HG02588 (cell line): ENCODE measurements around the gene SCARF1.
"Not testable (repeated sequence)": the region's sequence is repeated elsewhere in the genome, so short reads cannot be mapped to it uniquely, and the experiment has no call there.

Source experiments
- ATAC-seq: cut with Tn5 transposase; IDR thresholded peaks from one replicate; pipeline ENCODE4 v1.9.1; 2021; ENCODE audit warnings: mild to moderate bottlenecking, moderate library complexity; ENCODE audit not compliant: unreplicated experiment

SCARF1 gene

GRCh38 chr17:1645207-1646171 lies at the start of gene SCARF1:
Gene SCARF1 (minus strand): TSS chr17:1645732. CDS start chr17:1645697, 35 bp downstream.
- ATAC-seq = no peak

- no peak for ATAC-seq
Observed at GRCh38 chr17:1693339-1693738, 47.8 kb upstream of the SCARF1 start.

GRCh38 chr17:1690544-1691221 lies 45.2 kb upstream of the SCARF1 start:
- ATAC-seq = no peak

GRCh38 chr17:1688405-1688804 lies 42.9 kb upstream of the SCARF1 start:
- ATAC-seq = not testable (repeated sequence)

GRCh38 chr17:1686086-1686485 lies 40.6 kb upstream of the SCARF1 start:
- ATAC-seq = no peak

GRCh38 chr17:1684378-1685189 lies 39.1 kb upstream of the SCARF1 start, which contains the start of gene PRPF8:
Gene PRPF8 (minus strand): TSS chr17:1684867. CDS start chr17:1684571, 296 bp downstream.
- ATAC-seq = peak; percentile 93

- no peak for ATAC-seq
Observed at GRCh38 chr17:1683459-1683858, 37.9 kb upstream of the SCARF1 start.

GRCh38 chr17:1676401-1676800 lies 30.9 kb upstream of the SCARF1 start:
- ATAC-seq = no peak

GRCh38 chr17:1673041-1673785 lies 27.7 kb upstream of the SCARF1 start:
- ATAC-seq = no peak

GRCh38 chr17:1663934-1664333 lies 18.4 kb upstream of the SCARF1 start:
- not testable (repeated sequence) for ATAC-seq

GRCh38 chr17:1661045-1661444 lies 15.5 kb upstream of the SCARF1 start:
- no peak for ATAC-seq

GRCh38 chr17:1658100-1658499 lies 12.6 kb upstream of the SCARF1 start:
- no peak for ATAC-seq

GRCh38 chr17:1653735-1654134 lies 8.2 kb upstream of the SCARF1 start:
- ATAC-seq = no peak

GRCh38 chr17:1652794-1653193 lies 7.3 kb upstream of the SCARF1 start:
- ATAC-seq = not testable (repeated sequence)

- no peak for ATAC-seq
Observed at GRCh38 chr17:1651559-1651844, 6.0 kb upstream of the SCARF1 start.

- ATAC-seq = no peak
Observed at GRCh38 chr17:1650731-1651558, 5.4 kb upstream of the SCARF1 start.

- peak; percentile 3 for ATAC-seq
Observed at GRCh38 chr17:1649844-1650501, 4.4 kb upstream of the SCARF1 start, which contains the start of gene RILP. Gene RILP (minus strand): TSS chr17:1649866. CDS start chr17:1649804, 62 bp downstream.

- peak; percentile 50 for ATAC-seq
Observed at GRCh38 chr17:1648963-1649843, 3.7 kb upstream of the SCARF1 start.
